ENCODE data around the gene BIN2. TPM values are rescaled to one million over a fixed set of nuclear protein-coding genes. Genes with fewer than 3 reads are reported as not detected.
A peak's percentile ranks its signal among the peaks of the same experiment; 100 is the strongest.

BIN2 gene
- polyA plus RNA-seq, 1 experiment = 0.04 TPM

- no peak for TF ChIP-seq CTCF (IDR thresholded peaks at IDR 0.05; ENCODE audit: low read depth, low read length)
- Histone ChIP-seq H3K27ac (ENCODE audit: low read depth, low read length) (peak overlapping the region; percentile 11), H3K9me3 (ENCODE audit: control insufficient read depth, insufficient read depth, low read length) (no peaks in the 10 kb centered on the region), H3K27me3 (ENCODE audit: control insufficient read depth, insufficient read depth, low read length) (no peaks in the 10 kb centered on the region), H3K4me3 (ENCODE audit: low read depth, low read length) (no peak overlapping the region)
- CTCF ChIA-PET = no interaction called here
- POLR2A ChIA-PET = no interaction called here
- DNase-seq (ENCODE audit: low read depth, low spot score) = no peak
Measured at GRCh38 chr12:51254536-51254935, 69.4 kb downstream of the BIN2 start.

GRCh38 chr12:51253276-51253675 is 70.7 kb downstream of the BIN2 start:
- Histone ChIP-seq H3K27me3 (ENCODE audit: control insufficient read depth, insufficient read depth, low read length) (no peaks in the 10 kb centered on the region), H3K9me3 (ENCODE audit: control insufficient read depth, insufficient read depth, low read length) (no peaks in the 10 kb centered on the region), H3K4me3 (ENCODE audit: low read depth, low read length) (no peak overlapping the region), H3K27ac (ENCODE audit: low read depth, low read length) (no peak overlapping the region)
- no peak for TF ChIP-seq CTCF (IDR thresholded peaks at IDR 0.05; ENCODE audit: low read depth, low read length)
- ChIA-PET CTCF (interaction anchor here (0.8 kb wide), 1 partner anchor 11 kb away, joined by 3 read pairs; no protein-coding TSS in a partner anchor), POLR2A (no interaction called here)
- no peak for DNase-seq (ENCODE audit: low read depth, low spot score)

- H3K4me3 ChIP-seq (ENCODE audit: low read depth, low read length) = no peak overlapping the region
- DNase-seq (ENCODE audit: low read depth, low spot score) = no peak
- no peak for TF ChIP-seq CTCF (IDR thresholded peaks at IDR 0.05; ENCODE audit: low read depth, low read length)
- ChIA-PET POLR2A (interaction anchor here (0.9 to 1.3 kb wide), 2 partner anchors 8 to 164 kb away, joined by 4 to 5 read pairs; partner anchors contain the start of gene CSRNP2), CTCF (no interaction called here)
- H3K9me3 ChIP-seq (ENCODE audit: control insufficient read depth, insufficient read depth, low read length) = no peaks in the 10 kb centered on the region
- H3K27ac ChIP-seq (ENCODE audit: low read depth, low read length) = no peak overlapping the region
- no peaks in the 10 kb centered on the region for H3K27me3 ChIP-seq (ENCODE audit: control insufficient read depth, insufficient read depth, low read length)
Measured at GRCh38 chr12:51247523-51248206, 76.3 kb downstream of the BIN2 start.

- CTCF ChIA-PET = interaction anchor here (1.2 to 1.3 kb wide), 2 partner anchors 28 to 95 kb away, joined by 3 to 4 read pairs; no protein-coding TSS in a partner anchor
Measured at GRCh38 chr12:51246254-51246853, 77.6 kb downstream of the BIN2 start.

More at GRCh38 chr12:51246254-51246853, 77.6 kb downstream of the BIN2 start:
- Histone ChIP-seq H3K9me3 (ENCODE audit: control insufficient read depth, insufficient read depth, low read length) (no peaks in the 10 kb centered on the region), H3K27me3 (ENCODE audit: control insufficient read depth, insufficient read depth, low read length) (no peaks in the 10 kb centered on the region), H3K4me3 (ENCODE audit: low read depth, low read length) (no peak overlapping the region), H3K27ac (ENCODE audit: low read depth, low read length) (peak overlapping the region; percentile 52)
- DNase-seq (ENCODE audit: low read depth, low spot score) = no peak
- POLR2A ChIA-PET = no interaction called here
- peak; percentile 5; the same call in 1 of the 2 replicates for TF ChIP-seq CTCF (IDR thresholded peaks at IDR 0.05; ENCODE audit: low read depth, low read length)

Measured in AG04450 (cell line).